NB4 (cell line): ENCODE measurements around the gene HBG2.
A peak's percentile ranks its signal among the peaks of the same experiment; 100 is the strongest.

Experiments
- DNase-seq: peaks from one replicate; pipeline ENCODE4 v3.0.0; 2010; ENCODE audit warnings: low read depth
- H3K4me3 ChIP-seq: one replicate; pipeline ENCODE4 v1.5.1; 2011; ENCODE audit warnings: mild to moderate bottlenecking, low read depth, low read length, moderate library complexity
- CTCF ChIP-seq: IDR thresholded peaks from one replicate; pipeline ENCODE4 v1.5.1; 2012; ENCODE audit warnings: low read depth, low read length
- MAX ChIP-seq: IDR thresholded peaks from 2 replicates; pipeline ENCODE4 v1.6.1; 2011; ENCODE audit warnings: low read depth, low read length
- MYC ChIP-seq: IDR thresholded peaks from 2 replicates; pipeline ENCODE4 v1.6.1; 2011; ENCODE audit warnings: low read depth, low read length
- POLR2A ChIP-seq: IDR thresholded peaks from 2 replicates; pipeline ENCODE4 v1.6.1; 2011; ENCODE audit warnings: mild to moderate bottlenecking; ENCODE audit not compliant: insufficient read length; ENCODE audit errors: extremely low read depth

The HBG2 gene

GRCh38 chr11:5210376-5210885 is 44.1 kb downstream of the HBG2 start:
- no peak for TF ChIP-seq MAX
- TF ChIP-seq CTCF: no peak
- TF ChIP-seq MYC: no peak
- TF ChIP-seq POLR2A: no peak
- H3K4me3 ChIP-seq: no peak overlapping the region
- DNase-seq: no peak

- DNase-seq: peak; percentile 53
- no peak overlapping the region for H3K4me3 ChIP-seq
- peak; percentile 31 for TF ChIP-seq CTCF
- no peak for TF ChIP-seq POLR2A
Observed at GRCh38 chr11:5204787-5205186, 49.8 kb downstream of the HBG2 start.

GRCh38 chr11:5203366-5203765 is 51.2 kb downstream of the HBG2 start:
- no peak overlapping the region for H3K4me3 ChIP-seq
- no peak for TF ChIP-seq CTCF
- no peak for TF ChIP-seq MAX
- TF ChIP-seq MYC: no peak
- no peak for TF ChIP-seq POLR2A
- DNase-seq: no peak
